CD1c-positive myeloid dendritic cell (primary cell): ENCODE data around the gene COMMD10.

Experiments
- DNase-seq: peaks from one replicate; pipeline ENCODE4 v3.0.0-alpha.2; 2016; ENCODE audit errors: extremely low spot score

Gene COMMD10

DNA sequence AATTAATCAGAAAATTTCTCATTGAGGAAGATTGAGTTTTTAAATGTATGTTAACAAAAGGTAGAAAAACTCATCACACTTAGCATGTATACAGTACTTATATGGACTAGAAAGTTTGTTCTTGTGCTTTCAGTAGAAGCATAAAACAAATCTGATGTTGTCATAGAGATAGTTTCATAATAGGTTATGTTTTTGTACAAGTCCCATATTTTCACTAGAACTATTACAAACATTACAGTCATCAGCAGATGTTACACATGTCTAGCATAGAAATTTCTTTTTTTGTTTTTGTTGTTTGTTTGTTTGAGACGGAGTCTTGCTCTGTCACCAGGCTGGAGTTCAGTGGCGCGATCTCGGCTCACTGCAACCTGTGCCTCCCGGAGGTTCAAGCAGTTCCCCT is 131.4 kb downstream of the COMMD10 start:
- no peak for DNase-seq

DNA sequence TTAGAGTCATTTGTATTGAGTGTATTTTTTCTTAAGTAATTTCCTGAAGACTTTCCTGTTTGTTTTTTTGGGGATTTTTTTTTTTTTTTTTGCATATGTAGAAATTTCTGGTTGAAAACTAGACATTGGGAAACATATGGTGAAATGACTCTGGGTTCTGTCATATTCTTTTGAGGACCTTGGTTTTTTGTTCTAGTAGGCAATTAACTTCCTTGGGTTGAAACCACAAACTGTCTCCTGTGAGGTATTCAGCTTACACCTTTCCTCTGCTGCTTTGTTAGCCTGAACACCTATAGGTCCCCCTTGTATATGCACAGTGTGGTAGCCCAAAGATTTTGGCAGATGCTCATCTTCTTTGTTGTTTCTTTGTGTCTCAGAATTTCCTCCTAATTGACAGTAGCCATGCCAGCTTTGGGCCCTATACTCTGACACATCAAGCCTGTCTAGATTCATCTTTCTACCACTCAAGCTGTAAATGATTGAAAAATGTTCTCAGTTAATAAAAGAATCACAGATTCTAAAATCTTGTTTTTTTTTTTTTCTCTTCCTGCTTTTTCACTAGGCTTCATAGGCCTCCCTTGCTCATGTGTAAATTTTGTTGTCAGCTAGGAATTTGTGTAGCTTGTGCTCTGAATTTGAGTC is 140.6 kb downstream of the COMMD10 start:
- no peak for DNase-seq

DNA sequence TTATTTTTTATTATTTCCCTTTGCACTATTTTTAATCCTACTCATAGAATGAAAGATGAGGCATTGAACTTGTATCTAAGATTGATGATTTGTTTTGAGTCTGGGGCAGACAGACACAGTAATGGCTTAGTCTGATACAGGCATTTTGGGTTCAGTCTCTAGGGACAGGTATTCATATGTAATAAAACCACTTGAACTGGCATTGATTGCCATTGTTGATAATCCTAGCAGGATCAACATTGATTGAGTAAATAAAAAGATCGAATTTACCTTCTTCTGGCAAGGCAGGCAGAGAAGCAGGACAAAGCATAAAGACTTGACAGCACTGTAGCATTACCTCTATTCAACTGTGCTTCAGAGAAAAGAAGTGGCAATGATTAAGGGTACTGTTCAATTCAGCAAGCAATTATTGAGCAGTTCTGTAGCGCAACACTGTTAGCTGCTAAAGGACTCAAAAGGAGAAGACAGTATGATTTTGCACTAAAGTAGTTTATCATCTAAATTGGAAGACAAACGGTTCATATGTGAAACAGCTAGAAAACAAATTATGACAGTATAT is 144.4 kb downstream of the COMMD10 start:
- no peak for DNase-seq

GRCh38 chr5:116231288-116231687 is 146.5 kb downstream of the COMMD10 start:
- DNase-seq = no peak

DNA sequence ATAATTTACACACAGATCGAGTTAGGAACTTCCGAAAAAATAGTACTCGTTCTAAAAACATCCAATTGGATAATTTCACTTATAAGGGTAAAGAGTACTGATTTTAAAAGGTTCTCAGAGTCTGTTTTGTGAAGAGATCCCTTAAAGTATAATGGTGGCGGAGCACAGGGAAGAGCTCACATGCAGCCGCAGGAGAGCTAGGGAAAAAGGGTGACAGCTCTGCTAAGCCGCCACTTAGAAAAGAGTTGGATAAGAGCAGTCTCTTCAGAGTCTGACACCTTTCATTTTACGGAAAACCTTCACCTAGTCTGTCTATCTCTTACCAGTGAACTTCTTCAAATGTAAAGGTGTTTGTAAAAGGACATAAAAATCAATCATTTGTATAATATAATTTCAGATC is 149.9 kb downstream of the COMMD10 start:
- DNase-seq = no peak

- no peak for DNase-seq
Measured at GRCh38 chr5:116237917-116238500, 153.2 kb downstream of the COMMD10 start.

DNA sequence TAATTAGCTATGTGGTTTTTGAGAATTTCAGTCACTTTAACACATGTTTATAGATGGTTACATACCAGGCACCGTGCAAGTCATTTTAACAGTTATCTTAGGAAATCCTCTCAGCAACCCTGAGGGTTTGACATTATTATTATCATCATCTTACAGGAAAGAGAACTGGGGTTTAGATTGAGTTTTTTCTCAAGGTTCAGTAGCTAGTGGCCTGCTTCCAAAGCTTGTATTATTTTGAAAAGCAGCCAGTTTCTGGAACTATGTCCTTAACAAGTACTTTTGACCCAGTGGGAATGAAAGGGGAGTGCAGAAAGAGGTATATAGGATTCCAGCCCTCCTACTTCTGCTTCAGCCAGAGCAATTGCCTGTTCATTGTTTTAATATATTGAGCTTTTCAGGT is 157.5 kb downstream of the COMMD10 start:
- DNase-seq = no peak

DNA sequence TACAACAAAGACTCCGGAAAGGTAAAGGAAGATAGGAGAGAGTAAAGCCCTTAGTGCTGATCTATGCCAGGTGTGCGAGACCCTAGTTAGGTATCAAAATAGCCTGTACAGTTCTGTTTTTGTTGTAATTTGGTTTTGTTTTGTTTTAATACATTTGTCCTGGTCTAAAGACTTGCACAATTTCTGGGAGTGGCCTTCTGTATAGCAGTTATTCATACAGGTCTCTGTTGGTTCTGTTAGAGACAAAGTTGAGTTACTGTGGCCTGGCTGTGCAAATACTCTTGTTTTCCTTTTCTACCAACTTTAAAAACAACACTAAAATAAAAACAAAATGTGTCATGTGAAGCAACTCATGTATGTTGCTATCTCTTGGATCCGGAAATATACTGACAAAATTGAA is 163.6 kb downstream of the COMMD10 start:
- no peak for DNase-seq

DNA sequence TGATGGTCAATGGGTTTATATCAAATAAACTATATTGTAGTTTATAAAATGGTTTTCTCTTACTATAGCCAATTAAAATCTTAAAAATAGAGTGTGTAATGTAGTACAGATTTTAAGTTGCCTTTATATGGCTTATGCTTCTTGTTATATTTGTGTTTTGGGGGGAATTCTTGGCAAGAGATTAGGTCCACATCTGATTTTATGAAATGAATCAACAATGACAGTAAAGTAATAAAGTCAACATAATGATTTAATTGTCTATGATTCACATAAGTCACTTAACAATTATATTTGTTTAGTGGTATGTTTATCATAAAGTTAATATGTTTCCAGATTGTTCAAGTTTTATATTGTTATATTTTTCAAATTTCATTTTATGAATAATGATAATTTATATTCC is 164.8 kb downstream of the COMMD10 start:
- DNase-seq = no peak

DNA sequence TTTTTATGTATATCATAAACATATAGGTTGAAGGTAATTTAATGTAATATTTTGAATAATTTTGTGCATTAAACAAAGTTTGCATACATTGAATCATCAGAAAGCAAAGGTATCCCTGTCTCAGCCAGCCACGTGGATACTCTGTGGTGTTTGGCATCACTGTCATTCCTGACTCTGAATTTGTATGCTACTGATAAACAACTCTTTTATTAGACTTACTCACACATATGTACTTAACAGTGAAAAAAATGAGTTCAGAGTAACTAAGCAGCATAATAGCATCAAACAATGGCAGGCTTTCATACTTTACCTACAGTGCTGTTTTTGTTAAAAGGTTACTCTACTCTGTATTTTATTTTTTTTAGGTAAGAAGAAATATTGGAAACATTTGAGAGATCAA is 171.9 kb downstream of the COMMD10 start:
- DNase-seq = no peak

DNA sequence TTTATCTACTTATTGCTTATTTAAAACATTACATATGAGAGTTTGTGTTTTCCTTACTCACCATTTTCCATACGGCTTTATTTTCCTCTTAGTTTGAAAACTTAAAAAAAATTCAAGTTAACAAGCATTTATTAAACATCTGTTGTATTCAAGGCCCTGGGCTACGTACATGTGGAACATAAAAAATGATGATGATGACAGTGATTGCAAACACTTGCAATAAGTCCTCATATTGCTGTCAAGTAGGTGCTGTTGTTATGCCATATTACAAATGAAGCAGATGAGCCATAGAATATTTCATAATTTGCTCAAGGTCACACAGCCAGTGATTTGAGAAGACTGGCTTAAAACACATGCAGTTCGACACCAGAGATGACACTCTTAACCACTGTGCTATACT is 180.6 kb downstream of the COMMD10 start:
- DNase-seq = no peak

DNA sequence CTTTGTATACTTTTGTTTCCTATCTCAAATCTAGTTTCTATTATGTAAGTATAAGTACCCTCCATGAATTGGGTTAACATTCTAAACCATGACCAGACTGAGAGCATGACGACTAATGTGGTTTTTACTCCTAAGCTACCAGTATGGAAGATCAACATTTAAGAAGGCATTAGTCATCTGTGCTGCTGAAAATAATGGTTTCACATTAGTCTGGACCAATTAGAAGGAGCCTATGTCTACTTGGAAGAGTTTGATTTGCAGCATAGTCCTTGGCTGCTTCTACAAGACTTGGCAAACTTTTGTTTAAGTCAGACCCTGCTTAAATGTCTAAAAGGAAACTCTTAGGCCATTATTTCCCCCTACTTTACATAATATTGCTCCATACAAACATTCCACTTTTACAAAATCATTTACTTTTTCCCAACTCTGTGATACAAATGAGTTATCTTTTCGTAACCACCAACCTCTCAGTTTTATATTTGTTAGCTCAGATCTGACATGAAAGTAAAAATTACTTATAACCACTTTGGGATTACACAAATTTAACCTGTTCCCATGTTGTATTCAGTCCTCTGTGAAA is 186.7 kb downstream of the COMMD10 start:
- DNase-seq = no peak

DNA sequence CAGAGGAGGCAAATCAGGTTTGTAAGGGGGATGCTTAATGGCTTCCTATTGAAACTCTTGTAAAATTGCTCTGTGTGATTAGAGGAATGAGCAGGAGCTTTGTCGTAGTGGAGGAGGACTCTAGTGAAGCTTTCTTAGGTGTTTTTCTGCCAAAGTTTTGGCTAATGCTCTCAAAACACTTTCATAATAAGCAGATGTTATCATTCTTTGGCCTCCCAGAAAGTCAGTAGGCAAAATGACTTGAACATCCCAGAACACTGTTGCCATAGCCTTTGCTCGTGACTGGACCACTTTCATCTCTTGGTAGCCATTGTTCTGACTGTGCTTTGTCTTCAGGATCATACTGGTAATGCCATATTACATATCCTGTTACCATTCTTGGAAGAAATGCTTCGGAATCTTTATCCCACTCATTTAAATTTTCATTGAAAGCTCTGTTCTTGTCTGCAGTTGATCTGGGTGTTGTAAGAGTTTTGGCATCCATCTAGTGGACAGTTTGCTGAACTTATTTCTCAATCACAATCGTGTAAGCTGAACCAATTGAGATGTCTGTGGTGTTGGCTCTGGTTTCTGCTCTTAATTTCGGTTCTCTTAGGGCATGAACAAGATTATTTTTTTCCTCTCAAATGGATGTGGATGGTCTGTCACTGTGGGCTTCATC is 187.6 kb downstream of the COMMD10 start:
- DNase-seq = no peak

DNA sequence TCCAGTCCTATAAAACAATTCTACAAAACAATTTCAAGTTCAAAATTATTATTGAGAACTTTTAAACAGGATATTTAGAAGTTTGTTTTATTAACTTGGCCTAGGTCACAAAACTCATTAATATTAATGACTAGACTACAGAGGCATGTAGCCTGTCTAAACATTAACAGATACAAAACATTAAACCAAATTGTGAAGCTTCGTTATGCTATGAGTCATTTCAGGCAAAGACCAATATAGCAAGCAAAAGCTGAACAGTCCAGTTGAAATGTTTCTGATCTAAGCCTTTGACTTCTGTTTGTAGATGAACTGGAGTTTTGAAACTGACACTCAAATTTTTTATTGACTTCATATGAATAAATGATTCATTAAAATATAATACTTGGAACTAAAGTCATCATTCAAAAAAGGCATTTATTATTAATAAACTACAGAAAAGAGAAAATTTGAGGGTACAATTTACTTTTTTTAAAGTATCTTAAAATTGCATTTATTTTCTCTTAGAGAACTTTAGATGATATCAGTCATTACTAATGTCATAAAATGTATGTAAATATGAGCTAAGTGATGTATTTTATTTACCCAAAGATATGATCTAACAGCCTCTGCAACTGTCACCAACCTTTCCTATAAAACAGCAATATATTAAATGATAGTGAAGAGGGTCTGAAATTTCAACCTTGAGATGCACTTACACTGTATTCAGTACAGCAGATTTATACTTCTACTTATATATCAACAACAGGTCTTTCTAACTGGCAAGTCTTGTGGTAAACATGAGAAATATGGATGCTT is 188.8 kb downstream of the COMMD10 start:
- DNase-seq = no peak

DNA sequence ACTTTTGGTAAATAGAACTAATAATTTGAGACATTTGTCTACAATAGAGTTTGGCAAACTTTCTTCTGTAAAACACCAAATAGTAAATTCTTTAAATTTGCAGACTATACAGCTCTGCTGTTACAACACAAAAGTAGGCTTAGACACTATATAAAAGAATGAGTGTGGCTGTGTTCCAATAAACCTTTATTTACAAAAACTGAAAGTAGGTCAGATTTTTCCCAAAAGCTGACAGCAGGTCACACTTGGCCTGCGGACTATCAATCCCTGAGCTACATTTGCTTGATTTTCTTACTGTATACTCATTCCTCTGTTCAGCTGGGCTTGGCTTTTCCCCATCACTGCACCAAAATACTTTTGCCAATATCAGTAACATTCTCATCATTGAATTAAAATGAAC is 189.4 kb downstream of the COMMD10 start:
- DNase-seq = no peak

- no peak for DNase-seq
Measured at GRCh38 chr5:116275282-116275681, 190.5 kb downstream of the COMMD10 start.

GRCh38 chr5:116276952-116277351 is 192.1 kb downstream of the COMMD10 start:
- DNase-seq = no peak

GRCh38 chr5:116280149-116280803 is 195.5 kb downstream of the COMMD10 start:
- DNase-seq = no peak

DNA sequence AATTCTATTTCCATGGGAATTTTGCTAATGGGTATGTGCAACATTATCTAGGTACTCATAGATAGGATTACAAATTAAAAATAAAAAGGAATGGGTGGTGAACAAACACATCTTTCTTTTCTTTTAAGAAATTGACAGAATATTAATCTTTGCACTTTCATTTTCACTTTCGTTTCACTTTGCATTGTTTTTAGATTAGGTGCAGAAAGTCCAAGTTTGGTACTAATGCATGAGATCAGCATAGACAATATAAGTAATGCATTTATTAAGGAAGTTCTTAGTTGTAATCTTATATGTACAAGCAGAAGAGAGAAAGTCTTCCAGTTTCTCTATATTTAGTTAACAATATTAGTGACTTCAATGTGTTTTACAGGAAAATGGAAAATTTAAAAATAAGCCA is 196.5 kb downstream of the COMMD10 start:
- DNase-seq = no peak

DNA sequence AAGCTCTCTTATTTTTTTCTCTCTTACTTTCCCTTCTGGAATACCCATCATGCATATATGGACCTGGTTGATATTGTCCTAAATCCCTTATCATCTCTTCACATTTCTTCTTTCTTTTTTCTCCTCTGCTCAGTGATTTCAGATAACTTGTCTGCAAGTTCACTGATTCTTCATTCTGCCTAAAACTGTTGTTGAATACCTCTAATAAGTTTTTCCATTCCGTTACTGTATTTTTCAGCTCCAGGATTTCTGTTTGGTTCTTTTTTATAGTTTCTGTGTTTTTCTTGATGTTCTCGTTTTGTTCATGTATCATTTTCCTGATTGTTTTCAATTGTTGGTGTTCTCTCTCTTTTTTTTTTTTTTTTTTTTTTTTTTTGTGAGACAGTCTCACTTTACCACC is 203.7 kb downstream of the COMMD10 start:
- no peak for DNase-seq

DNA sequence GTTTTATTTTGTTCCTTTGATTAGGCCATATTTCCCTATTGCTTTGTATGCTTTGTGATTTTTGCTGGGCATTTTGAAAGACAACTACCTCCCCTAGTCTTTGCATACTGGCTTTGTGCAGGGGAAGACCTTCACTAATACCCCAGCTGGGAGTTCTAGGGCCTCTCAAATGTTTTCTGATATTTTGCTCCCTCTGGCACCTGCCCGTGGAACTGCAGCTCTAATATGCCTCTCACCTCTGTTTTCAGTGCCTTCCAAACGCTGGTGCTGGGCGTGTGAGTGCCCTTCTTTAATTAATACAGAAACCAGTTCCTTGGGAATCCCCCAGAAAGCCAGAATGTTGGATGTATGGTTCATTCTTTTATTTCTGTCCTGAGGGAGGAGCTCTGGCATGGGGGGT is 204.5 kb downstream of the COMMD10 start:
- DNase-seq = no peak
